Peyer's patch (tissue), 4 donors: ENCODE data around the gene INKA2.

ENCODE experiments used
- POLR2A ChIP-seq, 2 donors: fragments of 450-650 bp; IDR thresholded peaks; one replicate each; pipeline ENCODE4 v1.5.1; 2017; ENCODE audit warnings: antibody characterized with exemption in 2 of 2, mild to moderate bottlenecking in 2 of 2, moderate library complexity in 2 of 2
- TF ChIP-seq, protein P1 (sequence below), 6 experiments: fragments of 450-650 bp in 4 of 6; fragments of 200-600 bp in 2 of 6; sonication (generic) in 1 of 6; IDR thresholded peaks; one replicate each; pipeline ENCODE4 v1.5.1; 2017 to 2019; ENCODE audit warnings: antibody characterized with exemption in 6 of 6, mild to moderate bottlenecking in 3 of 6, moderate library complexity in 1 of 6

DNA sequence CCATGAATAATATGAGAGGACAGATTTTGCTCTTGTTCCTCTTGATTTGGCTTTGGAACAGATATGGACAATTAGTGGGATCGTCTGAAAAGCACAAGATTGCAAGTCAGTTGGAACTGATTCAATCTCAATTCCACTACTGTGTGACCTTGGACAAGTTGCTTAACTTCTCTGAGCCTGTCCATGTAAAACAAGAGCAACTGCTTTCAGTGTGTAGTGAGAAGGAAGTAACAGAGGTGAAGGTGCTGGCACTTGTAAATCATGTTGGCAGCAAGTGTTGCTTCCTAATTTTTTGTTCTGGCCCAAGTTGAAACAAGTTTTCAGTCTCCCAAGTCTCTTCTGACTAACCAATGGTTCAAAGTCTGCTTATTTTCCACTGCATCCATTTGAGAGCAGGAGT lies 15.3 kb downstream of the INKA2 start:
- TF ChIP-seq, protein P1, sequence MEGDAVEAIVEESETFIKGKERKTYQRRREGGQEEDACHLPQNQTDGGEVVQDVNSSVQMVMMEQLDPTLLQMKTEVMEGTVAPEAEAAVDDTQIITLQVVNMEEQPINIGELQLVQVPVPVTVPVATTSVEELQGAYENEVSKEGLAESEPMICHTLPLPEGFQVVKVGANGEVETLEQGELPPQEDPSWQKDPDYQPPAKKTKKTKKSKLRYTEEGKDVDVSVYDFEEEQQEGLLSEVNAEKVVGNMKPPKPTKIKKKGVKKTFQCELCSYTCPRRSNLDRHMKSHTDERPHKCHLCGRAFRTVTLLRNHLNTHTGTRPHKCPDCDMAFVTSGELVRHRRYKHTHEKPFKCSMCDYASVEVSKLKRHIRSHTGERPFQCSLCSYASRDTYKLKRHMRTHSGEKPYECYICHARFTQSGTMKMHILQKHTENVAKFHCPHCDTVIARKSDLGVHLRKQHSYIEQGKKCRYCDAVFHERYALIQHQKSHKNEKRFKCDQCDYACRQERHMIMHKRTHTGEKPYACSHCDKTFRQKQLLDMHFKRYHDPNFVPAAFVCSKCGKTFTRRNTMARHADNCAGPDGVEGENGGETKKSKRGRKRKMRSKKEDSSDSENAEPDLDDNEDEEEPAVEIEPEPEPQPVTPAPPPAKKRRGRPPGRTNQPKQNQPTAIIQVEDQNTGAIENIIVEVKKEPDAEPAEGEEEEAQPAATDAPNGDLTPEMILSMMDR (IDR thresholded peaks at IDR 0.05): no peak
- no peak for TF ChIP-seq POLR2A (IDR thresholded peaks at IDR 0.05)
